ENCODE measurements around the gene ZFAND6.
A peak's percentile ranks its signal among the peaks of the same experiment; 100 is the strongest.

The ZFAND6 gene

GRCh38 chr15:80071652-80072051, 12.2 kb downstream of the ZFAND6 start:
- TF ChIP-seq ZFX (IDR thresholded peaks at IDR 0.05; ENCODE audit: borderline replicate concordance): no peak
- TF ChIP-seq, protein P1, sequence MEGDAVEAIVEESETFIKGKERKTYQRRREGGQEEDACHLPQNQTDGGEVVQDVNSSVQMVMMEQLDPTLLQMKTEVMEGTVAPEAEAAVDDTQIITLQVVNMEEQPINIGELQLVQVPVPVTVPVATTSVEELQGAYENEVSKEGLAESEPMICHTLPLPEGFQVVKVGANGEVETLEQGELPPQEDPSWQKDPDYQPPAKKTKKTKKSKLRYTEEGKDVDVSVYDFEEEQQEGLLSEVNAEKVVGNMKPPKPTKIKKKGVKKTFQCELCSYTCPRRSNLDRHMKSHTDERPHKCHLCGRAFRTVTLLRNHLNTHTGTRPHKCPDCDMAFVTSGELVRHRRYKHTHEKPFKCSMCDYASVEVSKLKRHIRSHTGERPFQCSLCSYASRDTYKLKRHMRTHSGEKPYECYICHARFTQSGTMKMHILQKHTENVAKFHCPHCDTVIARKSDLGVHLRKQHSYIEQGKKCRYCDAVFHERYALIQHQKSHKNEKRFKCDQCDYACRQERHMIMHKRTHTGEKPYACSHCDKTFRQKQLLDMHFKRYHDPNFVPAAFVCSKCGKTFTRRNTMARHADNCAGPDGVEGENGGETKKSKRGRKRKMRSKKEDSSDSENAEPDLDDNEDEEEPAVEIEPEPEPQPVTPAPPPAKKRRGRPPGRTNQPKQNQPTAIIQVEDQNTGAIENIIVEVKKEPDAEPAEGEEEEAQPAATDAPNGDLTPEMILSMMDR (IDR thresholded peaks at IDR 0.05): no peak
- peak overlapping the region; percentile 48 for H3K27ac ChIP-seq

- peak overlapping the region; percentile 48 for H3K27ac ChIP-seq
- TF ChIP-seq, protein P1 (IDR thresholded peaks at IDR 0.05): no peak
- no peak for TF ChIP-seq ZFX (IDR thresholded peaks at IDR 0.05; ENCODE audit: borderline replicate concordance)
Observed at GRCh38 chr15:80072285-80072994, 13.0 kb downstream of the ZFAND6 start.

- no peak overlapping the region for H3K27ac ChIP-seq
- TF ChIP-seq, protein P1 (IDR thresholded peaks at IDR 0.05): no peak
- TF ChIP-seq ZFX (IDR thresholded peaks at IDR 0.05; ENCODE audit: borderline replicate concordance): no peak
Observed at GRCh38 chr15:80073197-80073596, 13.7 kb downstream of the ZFAND6 start.

DNA sequence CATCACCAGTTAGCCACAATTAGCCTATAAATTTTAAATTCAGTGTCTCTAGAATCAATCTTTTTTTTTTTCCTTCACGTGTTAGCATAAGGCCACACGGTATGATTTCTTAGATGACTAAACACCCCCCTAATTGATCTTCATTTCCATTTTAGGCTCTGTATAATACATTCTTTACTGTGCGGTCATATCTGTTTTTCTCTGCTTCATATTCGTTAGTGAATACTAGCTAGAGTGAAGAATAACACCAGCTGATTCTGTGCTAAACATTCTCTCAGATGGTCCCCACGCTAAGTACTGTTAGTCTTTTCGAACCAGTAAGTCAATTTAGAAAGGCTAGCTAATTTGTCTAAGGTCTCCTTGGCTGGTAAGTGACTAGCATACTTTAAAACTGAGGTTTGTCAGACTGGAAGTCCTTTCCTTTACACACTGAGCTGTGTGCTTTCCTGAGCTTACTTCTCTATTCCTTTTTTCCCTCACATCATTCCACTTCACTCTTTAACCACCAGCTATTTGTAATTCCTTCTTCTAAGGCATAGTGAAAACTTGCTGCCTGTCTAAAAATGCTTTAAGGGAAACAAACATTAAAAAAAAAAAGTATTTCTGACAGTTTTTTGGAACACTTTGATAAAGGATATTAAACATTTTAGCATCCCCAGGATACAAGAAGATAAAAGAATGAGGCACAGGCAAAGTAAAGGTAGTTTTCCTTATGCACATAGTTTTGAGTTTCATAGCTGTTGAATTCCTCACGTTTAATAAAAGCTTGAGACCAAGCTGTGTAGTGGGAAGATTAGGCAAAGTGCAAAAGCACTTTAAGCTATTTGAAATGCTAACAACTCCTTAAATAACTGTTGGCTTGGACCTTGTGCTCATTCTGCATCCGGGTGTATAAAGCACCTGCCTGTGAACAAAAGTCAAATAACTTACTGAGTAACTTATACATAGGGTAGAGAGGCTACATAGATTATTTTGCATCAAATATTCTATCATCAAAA, 17.1 kb downstream of the ZFAND6 start:
- no peak overlapping the region for H3K27ac ChIP-seq
- no peak for TF ChIP-seq ZFX (IDR thresholded peaks at IDR 0.05; ENCODE audit: borderline replicate concordance)
- TF ChIP-seq, protein P1 (IDR thresholded peaks at IDR 0.05): no peak

DNA sequence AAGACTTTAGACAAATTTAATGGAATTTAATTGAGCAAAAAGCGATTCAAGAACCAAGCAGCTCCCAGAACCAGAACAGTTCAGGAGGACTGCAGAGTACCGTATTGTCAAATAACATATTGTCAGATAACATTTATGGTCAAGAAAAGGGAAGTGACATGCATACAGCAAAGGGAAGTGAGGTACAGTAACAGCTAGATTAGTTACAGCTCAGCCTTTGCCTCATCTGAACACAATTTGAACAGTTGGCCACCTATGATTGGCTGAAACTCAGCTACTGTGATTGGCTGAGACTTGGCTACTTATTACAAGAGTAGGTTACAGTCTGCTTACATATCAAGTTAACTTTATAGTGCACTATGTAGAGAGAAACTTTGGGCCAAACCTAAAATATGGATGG, 21.9 kb downstream of the ZFAND6 start:
- TF ChIP-seq ZFX (IDR thresholded peaks at IDR 0.05; ENCODE audit: borderline replicate concordance): no peak
- TF ChIP-seq, protein P1 (IDR thresholded peaks at IDR 0.05): no peak
- H3K27ac ChIP-seq: no peak overlapping the region

- no peak overlapping the region for H3K27ac ChIP-seq
- TF ChIP-seq ZFX (IDR thresholded peaks at IDR 0.05; ENCODE audit: borderline replicate concordance): no peak
- TF ChIP-seq, protein P1 (IDR thresholded peaks at IDR 0.05): no peak
Observed at GRCh38 chr15:80087104-80087503, 27.6 kb downstream of the ZFAND6 start.
